Measurements from ENCODE around the gene MAST4.

MAST4 gene

GRCh38 chr5:67043796-67044511, 447.8 kb downstream of the MAST4 start:
- no peak for DNase-seq (ENCODE audit: low spot score)

DNA sequence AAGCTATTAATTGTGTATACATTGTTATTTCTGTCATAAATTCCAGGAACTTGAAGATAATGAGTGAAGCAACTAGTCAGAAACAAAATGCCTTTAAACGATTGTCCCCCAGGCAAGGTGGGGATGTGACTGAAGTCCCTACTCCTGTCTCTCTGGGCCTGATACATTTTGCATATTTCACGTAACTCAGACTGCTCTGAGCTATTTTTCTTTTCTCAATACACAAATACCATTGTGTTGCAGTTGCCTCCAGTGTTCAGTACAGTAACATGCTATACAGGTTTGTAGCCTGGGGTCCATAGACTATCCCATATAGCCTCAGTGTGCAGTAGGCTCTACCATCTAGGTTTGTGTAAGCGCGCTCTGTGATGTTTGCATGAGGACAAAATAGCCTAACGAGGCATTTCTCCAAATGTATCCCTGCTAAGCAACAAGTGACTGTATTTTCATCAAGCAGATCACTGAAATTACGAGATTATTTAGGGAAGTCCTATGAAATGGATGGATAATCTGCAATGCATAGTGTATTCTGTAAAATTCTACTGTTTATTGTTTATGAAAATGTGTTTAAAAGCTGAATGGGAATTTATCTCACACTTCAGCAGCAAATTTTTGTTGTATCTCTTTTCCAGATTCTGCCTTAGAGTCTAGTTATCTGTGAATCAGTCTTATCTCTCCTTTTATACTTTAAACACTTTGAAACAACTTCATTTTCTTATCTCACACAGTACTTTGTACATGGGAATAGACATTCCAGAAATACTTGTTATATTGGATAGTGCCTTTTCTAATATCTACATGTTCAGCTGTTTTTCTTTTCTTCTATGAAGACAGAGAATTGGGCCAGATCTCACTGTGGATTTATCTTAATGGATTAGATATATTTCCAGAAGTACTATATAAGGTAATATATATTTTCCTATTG, 449.9 kb downstream of the MAST4 start:
- no peak for DNase-seq (ENCODE audit: low spot score)

GRCh38 chr5:67047160-67047559, 451.0 kb downstream of the MAST4 start:
- no peak for DNase-seq (ENCODE audit: low spot score)

- no peak for DNase-seq (ENCODE audit: low spot score)
Measured at GRCh38 chr5:67047616-67048015, 451.4 kb downstream of the MAST4 start.

DNA sequence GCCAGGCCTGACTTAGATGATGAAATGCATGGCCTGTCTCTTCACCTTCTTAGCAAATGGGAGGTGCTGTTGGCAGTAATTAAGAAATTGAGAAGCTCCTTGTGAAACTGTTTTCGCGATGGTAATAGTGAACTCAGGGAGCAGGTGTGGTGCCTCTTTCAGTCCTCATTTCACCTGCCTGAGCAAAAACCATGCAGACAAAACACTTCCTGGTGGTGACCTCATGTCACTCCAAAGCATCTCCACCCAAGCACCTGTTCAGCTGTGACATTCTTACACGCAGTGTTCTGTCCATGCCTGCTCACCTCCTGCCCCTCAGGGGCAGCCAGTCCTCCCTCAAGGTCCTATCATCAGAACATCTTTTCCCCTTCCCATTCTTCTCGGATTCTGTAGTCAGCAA, 453.9 kb downstream of the MAST4 start:
- no peak for DNase-seq (ENCODE audit: low spot score)

DNA sequence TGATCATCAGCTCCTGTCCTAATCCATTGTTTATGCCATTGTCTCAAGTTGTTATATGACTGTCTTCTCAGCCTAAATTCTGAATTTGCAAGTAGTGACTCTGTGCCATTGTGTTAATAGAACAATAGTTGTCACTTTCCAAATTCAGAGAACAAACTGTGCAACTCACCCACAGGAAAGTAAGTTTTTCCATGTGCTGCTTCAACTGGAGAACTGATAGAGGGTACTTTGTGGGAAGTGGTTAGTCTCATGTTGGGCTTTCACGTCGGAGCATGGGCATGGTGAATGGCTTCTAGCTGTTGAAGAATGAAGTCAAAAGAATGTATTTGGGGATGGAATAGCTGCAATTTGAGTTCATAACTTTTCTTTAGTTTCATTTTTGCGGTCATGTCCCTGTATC, 454.4 kb downstream of the MAST4 start:
- no peak for DNase-seq (ENCODE audit: low spot score)

GRCh38 chr5:67051164-67051563, 455.0 kb downstream of the MAST4 start:
- no peak for DNase-seq (ENCODE audit: low spot score)

GRCh38 chr5:67052034-67052433, 455.8 kb downstream of the MAST4 start:
- no peak for DNase-seq (ENCODE audit: low spot score)

GRCh38 chr5:67053229-67053628, 457.0 kb downstream of the MAST4 start:
- no peak for DNase-seq (ENCODE audit: low spot score)

- DNase-seq (ENCODE audit: low spot score) = no peak
Measured at GRCh38 chr5:67058998-67059743, 463.0 kb downstream of the MAST4 start.

DNA sequence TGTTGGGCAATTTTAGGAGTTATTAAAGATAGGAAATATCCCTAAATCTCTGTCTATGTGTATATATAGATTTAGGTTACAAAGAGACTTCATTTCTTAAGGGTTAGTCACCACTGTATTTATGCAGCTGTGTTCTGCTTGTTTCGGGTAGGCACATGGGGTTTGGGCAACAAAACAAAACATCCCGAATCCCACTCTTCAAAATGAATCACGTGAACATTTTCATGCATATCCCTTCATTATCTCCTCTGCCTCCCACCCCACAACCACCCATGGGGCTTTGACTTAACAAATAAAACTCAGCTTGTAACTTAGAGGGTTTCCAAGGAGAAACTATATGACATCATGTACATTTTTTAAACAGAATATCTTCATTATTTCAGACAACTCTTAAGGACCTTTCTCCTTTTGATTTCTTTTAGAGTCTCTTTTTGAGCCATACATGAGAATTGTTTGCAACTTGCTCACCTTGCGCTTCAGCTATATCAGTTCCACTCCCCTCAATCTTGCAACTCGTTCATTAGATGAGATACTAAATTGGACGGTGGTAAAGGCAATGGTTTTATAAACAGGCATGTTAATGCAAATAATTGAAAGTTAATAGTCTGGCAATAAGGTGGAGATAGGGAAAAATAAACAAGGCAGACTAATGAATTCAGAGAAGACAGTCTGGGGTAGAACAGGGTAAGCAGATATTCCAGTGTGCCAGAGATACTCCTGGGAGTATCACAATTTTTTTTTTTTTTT, 463.7 kb downstream of the MAST4 start:
- peak; percentile 31 for DNase-seq (ENCODE audit: low spot score)

DNA sequence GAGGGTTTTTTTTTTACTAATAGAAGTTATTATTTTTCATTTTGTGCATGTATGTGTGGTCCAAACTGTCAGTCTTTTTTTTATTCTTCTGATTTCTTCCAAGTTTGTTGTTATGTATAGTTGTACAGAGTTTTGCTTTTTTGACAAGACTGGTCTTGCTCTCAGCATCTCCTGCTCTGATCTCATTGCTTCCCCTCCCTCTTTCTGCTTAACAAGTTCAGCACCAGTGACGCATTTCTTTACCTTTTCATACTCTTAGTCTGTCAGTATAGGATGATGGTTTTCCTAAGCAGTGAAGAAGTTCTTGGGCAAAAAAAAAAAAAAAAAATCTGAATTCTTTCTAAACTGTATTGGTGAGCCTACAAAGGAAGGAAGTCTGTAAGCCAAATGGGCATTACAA, 465.3 kb downstream of the MAST4 start:
- DNase-seq (ENCODE audit: low spot score) = no peak

DNA sequence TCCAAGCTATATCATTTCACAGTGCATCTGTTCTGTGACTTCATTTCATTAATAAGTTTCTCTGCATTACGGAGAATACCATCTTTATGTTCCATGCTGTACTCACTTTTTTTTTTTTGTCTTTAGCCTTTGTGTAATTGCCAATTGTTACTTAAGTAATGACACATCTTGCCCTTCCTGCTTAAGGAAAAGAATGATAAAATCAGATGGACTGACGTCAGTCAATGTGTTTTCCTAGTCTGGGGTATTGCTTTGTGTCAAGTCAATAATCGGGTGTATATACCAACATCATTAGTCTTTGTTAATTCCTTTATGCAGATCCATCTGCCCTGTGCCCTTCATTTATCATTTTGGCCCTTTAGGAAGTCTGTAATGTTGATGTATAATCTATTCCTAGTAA, 466.9 kb downstream of the MAST4 start:
- DNase-seq (ENCODE audit: low spot score) = peak; percentile 68

GRCh38 chr5:67063791-67064190, 467.6 kb downstream of the MAST4 start:
- no peak for DNase-seq (ENCODE audit: low spot score)

- DNase-seq (ENCODE audit: low spot score) = no peak
Measured at GRCh38 chr5:67065237-67065636, 469.0 kb downstream of the MAST4 start.

GRCh38 chr5:67065696-67066095, 469.5 kb downstream of the MAST4 start:
- no peak for DNase-seq (ENCODE audit: low spot score)

GRCh38 chr5:67066815-67067214, 470.6 kb downstream of the MAST4 start:
- DNase-seq (ENCODE audit: low spot score) = no peak

DNA sequence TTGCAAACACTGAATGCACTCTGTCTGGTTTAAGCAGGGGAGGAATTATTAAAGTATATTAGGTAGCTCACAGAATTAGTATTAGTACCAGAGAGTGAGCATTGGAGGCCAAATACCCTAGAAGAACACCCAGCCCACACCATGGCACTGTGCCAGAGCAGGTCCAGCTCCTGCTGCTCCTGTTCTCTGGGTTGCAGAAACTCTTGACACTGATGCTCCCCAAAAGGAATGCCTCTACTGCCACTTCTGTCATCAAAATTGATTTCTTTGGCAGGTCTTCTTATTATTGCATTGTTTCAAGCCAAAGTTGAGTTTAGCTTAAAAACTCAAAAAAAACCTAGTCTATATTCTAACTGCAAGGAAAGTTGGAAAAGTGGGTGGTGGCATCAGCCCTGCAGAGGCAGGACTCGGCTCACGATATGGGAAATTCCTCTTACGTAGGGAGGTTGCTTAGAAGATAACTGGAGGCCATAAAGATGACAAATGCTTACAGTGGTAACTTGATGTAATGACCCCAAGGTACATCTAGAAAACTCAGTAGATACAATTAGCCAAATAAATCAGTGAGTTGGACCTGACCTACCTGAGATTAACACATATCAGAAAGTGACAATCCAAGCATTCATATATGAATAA, 477.0 kb downstream of the MAST4 start:
- no peak for DNase-seq (ENCODE audit: low spot score)

DNA sequence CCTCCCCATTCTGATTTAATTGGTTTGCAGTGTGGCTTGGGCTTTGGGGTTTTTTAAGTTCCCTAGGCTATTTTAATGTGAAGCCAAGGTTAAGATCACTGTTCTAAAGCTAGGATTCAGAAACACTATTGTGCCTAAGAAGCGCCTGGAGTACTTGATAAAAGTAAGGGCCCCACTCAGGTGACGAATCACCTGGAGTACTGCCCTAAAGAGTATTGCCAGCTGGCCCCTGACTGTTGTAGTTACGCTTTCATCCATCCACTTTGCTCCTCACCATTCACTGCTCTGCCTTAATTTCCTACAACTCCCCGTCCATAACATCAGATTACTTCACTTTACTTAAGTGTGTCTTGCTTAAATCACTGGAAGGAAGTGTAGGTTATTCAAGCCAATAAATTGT, 481.1 kb downstream of the MAST4 start:
- no peak for DNase-seq (ENCODE audit: low spot score)

DNA sequence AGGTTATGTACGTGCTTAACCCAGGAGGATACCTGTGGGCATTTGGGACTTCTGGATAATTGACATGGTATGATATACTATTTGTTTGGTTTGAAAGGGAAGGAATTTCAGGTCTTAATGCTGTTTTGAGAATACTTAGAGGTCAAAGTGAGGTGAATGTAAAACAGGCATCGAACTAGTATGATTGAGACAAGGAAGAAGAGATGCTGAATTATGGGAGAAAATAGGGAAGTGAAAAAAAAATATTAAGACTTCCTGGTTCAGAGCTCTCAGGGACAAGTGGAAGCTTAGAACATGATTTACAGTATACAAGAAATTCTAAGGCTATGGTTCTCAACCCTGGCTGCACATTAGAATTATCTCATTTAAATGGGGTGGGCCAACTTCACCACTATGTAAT, 485.1 kb downstream of the MAST4 start:
- no peak for DNase-seq (ENCODE audit: low spot score)

DNA sequence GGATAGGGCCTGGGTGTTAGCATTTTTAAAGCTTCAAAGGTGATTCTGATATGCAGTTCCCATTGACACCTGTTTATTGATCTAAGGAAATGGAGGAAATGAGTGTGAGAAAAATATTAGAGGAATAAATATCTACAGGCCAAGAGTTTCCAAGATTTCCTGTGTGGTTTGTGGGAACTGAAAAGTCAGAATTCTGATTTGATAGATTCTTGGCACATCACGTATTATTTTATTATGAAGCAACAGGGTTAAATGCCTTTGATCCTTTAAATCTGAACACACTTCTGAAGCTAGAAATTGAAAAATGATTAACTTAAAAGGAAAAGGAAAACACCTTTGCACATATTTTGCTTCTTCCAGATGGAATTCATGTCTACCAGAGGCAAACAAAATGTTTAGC, 486.7 kb downstream of the MAST4 start:
- no peak for DNase-seq (ENCODE audit: low spot score)

All from kidney capillary endothelial cell (primary cell).